Right cardiac atrium (tissue), 5 donors: ENCODE data around the gene ASTN2. TPM values are rescaled to one million over a fixed set of nuclear protein-coding genes. Genes with fewer than 3 reads are reported as not detected.

Experiments used
- ATAC-seq, 2 donors: fragments of 200-7000 bp; cut with Tn5 transposase; one replicate each; pipeline versions ENCODE4 v1.8.0 to v1.9.1; 2020; ENCODE audit warnings: moderate library complexity in 2 of 2, mild to moderate bottlenecking in 1 of 2
- DNase-seq, 3 donors: peaks; one replicate each; pipeline ENCODE4 v3.0.0-alpha.2; 2020
- H3K27ac ChIP-seq: one replicate; pipeline ENCODE4 v1.5.1; 2013; ENCODE audit warnings: mild to moderate bottlenecking, low read length, control low read depth, moderate library complexity
- H3K27me3 ChIP-seq: one replicate; pipeline ENCODE4 v1.6.1; 2013; ENCODE audit not compliant: control insufficient read depth, insufficient read depth
- H3K4me1 ChIP-seq: one replicate; pipeline ENCODE4 v1.6.1; 2013; ENCODE audit warnings: low read length; ENCODE audit not compliant: control insufficient read depth, insufficient read depth
- H3K4me3 ChIP-seq: one replicate; pipeline ENCODE4 v1.5.1; 2013; ENCODE audit warnings: low read length, control low read depth
- H3K9me3 ChIP-seq: one replicate; pipeline ENCODE4 v1.6.1; 2013; ENCODE audit warnings: low read length; ENCODE audit not compliant: control insufficient read depth
- WGBS: extraction: QIAGEN DNeasy Blood & Tissue Kit; methylation state at CpG from one replicate; pipeline ENCODE4 v1.1.7; 2013; 5-methylcytosine and 5-hydroxymethylcytosine counted together
- intact Hi-C, 4 donors: fragments of 100-400 bp; cut with DNase I; formaldehyde crosslinking; loops; one replicate each; pipeline versions ENCODE4 v1.11.0 to v1.14.0; 2022 to 2023
- polyA plus RNA-seq: library from polyadenylated mRNA; stranded (reverse); fragments of 200-250 nt; gene quantifications from one replicate; pipeline ENCODE4 v1.2.3, GENCODE V29; 2013
- total RNA-seq, 4 donors: library from RNA; stranded (reverse); fragmentation: NEBNext Ultra II Directional; extraction: Animal tissue kit (Norgen Biotek cat#: 25700); gene quantifications; one replicate each; pipeline ENCODE4 v1.2.1, GENCODE V29; 2021
- donor health status: healthy with polysubstance abuse.
- donor health status: DM: no; HTN: yes; CAD: no.
- donor health status: DM: no; HTN: no; CAD: no.
- donor health status: DM: no; HTN: yes; CAD: no; lungs with severe emphysema.
- donor health status: DM: yes; HTN: yes; CAD: no.

ASTN2 gene
- total and polyA plus RNA-seq, 5 donors, result 18.1 to 79.3 (median 59.8) TPM

- WGBS, result 32% methylated on average over 5 of the region's 5 CpGs
- Histone ChIP-seq H3K27me3 (no peaks in the 10 kb centered on the region), H3K9me3 (no peaks in the 10 kb centered on the region), H3K27ac (no peak overlapping the region), H3K4me3 (no peak overlapping the region), H3K4me1 (no peaks in the 10 kb centered on the region)
- ATAC-seq, result no peak
- DNase-seq, result no peak
- intact Hi-C loops, result no loop called here
Measured at GRCh38 chr9:116760636-116761035, 654.2 kb downstream of the ASTN2 start.

GRCh38 chr9:116757030-116757429 is 657.8 kb downstream of the ASTN2 start:
- H3K9me3 ChIP-seq, result no peaks in the 10 kb centered on the region
- intact Hi-C loops, result no loop called here
- no peaks in the 10 kb centered on the region for H3K4me1 ChIP-seq
- 46% methylated on average over 7 of the region's 7 CpGs for WGBS
- DNase-seq (no peak), ATAC-seq (no peak)
- H3K27me3 ChIP-seq, result no peaks in the 10 kb centered on the region
- no peak overlapping the region for H3K27ac ChIP-seq
- H3K4me3 ChIP-seq, result no peak overlapping the region

GRCh38 chr9:116753389-116753788 is 661.5 kb downstream of the ASTN2 start:
- Histone ChIP-seq H3K27ac (no peak overlapping the region), H3K27me3 (no peaks in the 10 kb centered on the region), H3K4me3 (no peak overlapping the region), H3K4me1 (no peaks in the 10 kb centered on the region), H3K9me3 (no peaks in the 10 kb centered on the region)
- 78% methylated on average over 1 of the region's 1 CpG for WGBS
- no peak for ATAC-seq
- no peak for DNase-seq
- intact Hi-C loops, result no loop called here

- no peaks in the 10 kb centered on the region for H3K27me3 ChIP-seq
- intact Hi-C loops, result no loop called here
- no peak overlapping the region for H3K4me3 ChIP-seq
- H3K27ac ChIP-seq, result no peak overlapping the region
- no peaks in the 10 kb centered on the region for H3K9me3 ChIP-seq
- 84% methylated on average over 2 of the region's 2 CpGs for WGBS
- DNase-seq (no peak), ATAC-seq (no peak)
- no peaks in the 10 kb centered on the region for H3K4me1 ChIP-seq
Measured at GRCh38 chr9:116750510-116750909, 664.3 kb downstream of the ASTN2 start.

GRCh38 chr9:116749772-116750171 is 665.1 kb downstream of the ASTN2 start:
- intact Hi-C loops, result no loop called here
- Histone ChIP-seq H3K4me1 (no peaks in the 10 kb centered on the region), H3K27me3 (no peaks in the 10 kb centered on the region), H3K4me3 (no peak overlapping the region), H3K27ac (no peak overlapping the region), H3K9me3 (no peaks in the 10 kb centered on the region)
- WGBS, result 56% methylated on average over 2 of the region's 2 CpGs
- DNase-seq (no peak), ATAC-seq (no peak)

GRCh38 chr9:116749176-116749575 is 665.7 kb downstream of the ASTN2 start:
- intact Hi-C loops, result no loop called here
- Histone ChIP-seq H3K27ac (no peak overlapping the region), H3K27me3 (no peaks in the 10 kb centered on the region), H3K4me1 (no peaks in the 10 kb centered on the region), H3K9me3 (no peaks in the 10 kb centered on the region), H3K4me3 (no peak overlapping the region)
- ATAC-seq (no peak), DNase-seq (no peak)
- 94% methylated on average over 3 of the region's 3 CpGs for WGBS

- WGBS, result 71% methylated on average over 2 of the region's 2 CpGs
- DNase-seq, result no peak
- H3K4me3 ChIP-seq, result no peak overlapping the region
- intact Hi-C loops, result loop anchor here in 1 of 4 donors (5.0 kb wide), 1 partner anchor 116 kb away; no protein-coding TSS in a partner anchor
- H3K4me1 ChIP-seq, result no peaks in the 10 kb centered on the region
- H3K27me3 ChIP-seq, result no peaks in the 10 kb centered on the region
- no peak overlapping the region for H3K27ac ChIP-seq
- ATAC-seq, result no peak
- no peaks in the 10 kb centered on the region for H3K9me3 ChIP-seq
Measured at GRCh38 chr9:116741742-116742141, 673.1 kb downstream of the ASTN2 start.

- no peak overlapping the region for H3K27ac ChIP-seq
- intact Hi-C loops, result loop anchor here in 1 of 4 donors (5.0 kb wide), 1 partner anchor 116 kb away; no protein-coding TSS in a partner anchor
- no peaks in the 10 kb centered on the region for H3K4me1 ChIP-seq
- WGBS, result 67% methylated on average over 3 of the region's 3 CpGs
- ATAC-seq, result no peak
- no peak overlapping the region for H3K4me3 ChIP-seq
- no peaks in the 10 kb centered on the region for H3K9me3 ChIP-seq
- no peak for DNase-seq
- H3K27me3 ChIP-seq, result no peaks in the 10 kb centered on the region
Measured at GRCh38 chr9:116741086-116741740, 673.6 kb downstream of the ASTN2 start.

GRCh38 chr9:116737152-116737546 is 677.7 kb downstream of the ASTN2 start:
- no peak overlapping the region for H3K4me3 ChIP-seq
- no peaks in the 10 kb centered on the region for H3K9me3 ChIP-seq
- intact Hi-C loops, result loop anchor here in 2 of 4 donors (5.0 kb wide), 1 partner anchor 125 kb away; no protein-coding TSS in a partner anchor
- ATAC-seq (peak; percentile 82 to 89), DNase-seq (peak; percentile 80 to 92 (median 91))
- 16% methylated on average over 16 of the region's 16 CpGs for whole genome bisulfite sequencing
- H3K4me1 ChIP-seq, result peaks cover 3% of the 10 kb centered on the region
- no peak overlapping the region for H3K27ac ChIP-seq
- no peaks in the 10 kb centered on the region for H3K27me3 ChIP-seq

- Histone ChIP-seq H3K4me1 (peaks cover 3% of the 10 kb centered on the region), H3K4me3 (no peak overlapping the region), H3K9me3 (no peaks in the 10 kb centered on the region), H3K27ac (no peak overlapping the region), H3K27me3 (no peaks in the 10 kb centered on the region)
- 54% methylated on average over 8 of the region's 8 CpGs for WGBS
- DNase-seq (no peak), ATAC-seq (no peak)
- intact Hi-C loops, result loop anchor here in 2 of 4 donors (5.0 kb wide), 1 partner anchor 126 kb away; no protein-coding TSS in a partner anchor
Measured at GRCh38 chr9:116736399-116737151, 678.3 kb downstream of the ASTN2 start.

- intact Hi-C loops, result no loop called here
- Histone ChIP-seq H3K4me3 (no peak overlapping the region), H3K27me3 (no peaks in the 10 kb centered on the region), H3K9me3 (no peaks in the 10 kb centered on the region), H3K27ac (no peak overlapping the region), H3K4me1 (peaks cover 3% of the 10 kb centered on the region)
- ATAC-seq (no peak), DNase-seq (no peak)
- 71% methylated on average over 9 of the region's 9 CpGs for WGBS
Measured at GRCh38 chr9:116733010-116733641, 681.7 kb downstream of the ASTN2 start.
